ENCODE data around the gene TEX54.
"Not testable (repeated sequence)": the region's sequence is repeated elsewhere in the genome, so short reads cannot be mapped to it uniquely, and the experiment has no call there.

The TEX54 gene

DNA sequence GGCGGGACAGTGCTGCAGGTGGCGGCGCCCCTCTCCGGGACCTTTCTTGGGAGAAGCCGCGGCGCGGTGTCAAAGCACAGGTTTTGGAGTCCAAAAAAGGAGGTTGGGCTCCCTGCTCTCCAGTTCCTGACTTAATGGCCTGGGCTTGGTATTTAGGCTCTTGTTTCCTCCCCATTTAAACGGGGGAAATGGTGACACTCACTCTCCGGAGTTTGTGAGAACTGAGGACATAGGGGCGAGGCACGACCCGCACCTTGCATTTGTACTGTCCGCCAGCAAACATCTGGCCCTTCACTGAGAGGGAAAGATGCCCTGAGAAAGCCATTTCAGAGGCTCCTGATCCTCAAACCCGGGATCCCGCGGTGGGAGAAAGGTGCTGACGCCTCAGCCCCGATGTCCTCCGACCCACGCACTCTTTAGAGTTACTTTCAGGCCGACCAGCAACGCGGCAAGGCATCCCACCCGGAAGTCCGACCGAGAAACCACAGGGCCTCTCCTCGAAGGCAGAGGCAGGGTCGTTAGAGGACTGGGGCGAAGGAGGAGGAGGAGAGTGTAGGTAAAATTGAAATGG, 9.6 kb upstream of the TEX54 start:
- H3K9me3 ChIP-seq: no peaks in the 10 kb centered on the region
- no peak for TF ChIP-seq CTCF (IDR thresholded peaks at IDR 0.05)
- peak overlapping the region; percentile 91 to 95 for H3K27ac ChIP-seq
- peaks cover 0 to 33% (median 15%) of the 10 kb centered on the region in 4 donors for H3K4me1 ChIP-seq
- H3K36me3 ChIP-seq: no peaks in the 10 kb centered on the region
- H3K27me3 ChIP-seq: no peaks in the 10 kb centered on the region
- intact Hi-C loops (cut with DNase I; ENCODE audit: low total_unique reads): no loop called here
- DNase-seq: peak in 1 of 2 donors; percentile 72
- peak overlapping the region; percentile 50 to 84 for H3K4me3 ChIP-seq

DNA sequence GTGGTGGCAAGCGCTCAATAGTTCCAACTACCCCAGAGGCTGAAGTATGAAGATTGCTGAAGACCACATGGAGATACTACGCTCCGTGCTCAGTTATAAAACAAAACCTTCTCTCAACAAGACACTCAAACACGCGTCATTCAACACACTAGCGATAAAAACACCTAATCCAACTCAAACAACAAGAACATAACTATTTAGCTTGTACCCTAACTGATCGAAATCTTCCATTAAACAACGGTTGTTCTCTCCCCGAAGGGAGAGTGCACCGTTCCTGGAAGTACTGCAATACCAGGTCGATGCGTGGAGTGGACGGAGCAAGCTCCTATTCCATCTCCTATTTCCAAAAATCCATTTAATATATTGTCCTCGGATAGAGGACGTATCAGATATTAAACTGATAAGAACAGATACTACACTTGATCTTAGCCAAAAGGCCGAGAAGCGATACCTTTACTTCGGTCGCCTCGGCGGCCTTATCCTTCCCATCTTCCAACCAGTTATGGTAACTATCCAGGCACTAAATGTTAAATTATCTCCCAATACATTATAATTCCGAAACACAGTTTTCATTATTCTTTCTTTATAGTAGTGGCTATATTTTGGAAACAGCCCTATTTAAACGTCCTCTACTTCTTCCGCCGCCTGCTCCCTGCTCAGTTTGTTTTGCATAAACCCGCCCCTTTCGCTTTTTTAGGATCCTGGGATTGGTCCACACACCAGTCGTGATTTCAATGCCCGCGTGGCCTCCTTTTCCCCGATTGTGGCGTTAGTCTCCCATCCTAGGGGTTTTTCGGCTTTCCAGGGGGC, 8.9 kb upstream of the TEX54 start:
- intact Hi-C loops (cut with DNase I; ENCODE audit: low total_unique reads): no loop called here
- Histone ChIP-seq H3K9me3 (no peaks in the 10 kb centered on the region), H3K36me3 (peaks cover 0 to 1% (median 0%) of the 10 kb centered on the region in 3 donors), H3K27ac (peak overlapping the region; percentile 91 to 95), H3K27me3 (no peaks in the 10 kb centered on the region), H3K4me3 (peak overlapping the region; percentile 66 to 84), H3K4me1 (peaks cover 0 to 33% (median 15%) of the 10 kb centered on the region in 4 donors)
- TF ChIP-seq CTCF (IDR thresholded peaks at IDR 0.05): peak in 1 of 2 experiments; percentile 37
- peak; percentile 88 to 92 for DNase-seq

- peaks cover 0 to 33% (median 15%) of the 10 kb centered on the region in 4 donors for H3K4me1 ChIP-seq
- DNase-seq: peak; percentile 86 to 89
- intact Hi-C loops (cut with DNase I; ENCODE audit: low total_unique reads); H3K36me3 ChIP-seq; H3K9me3 ChIP-seq; H3K27me3 ChIP-seq: not testable (repeated sequence)
- peak overlapping the region; percentile 66 to 84 for H3K4me3 ChIP-seq
- H3K27ac ChIP-seq: peak overlapping the region; percentile 91 to 95
These were observed 8.2 kb upstream of the TEX54 start for GRCh38 chr11:62840721-62841360.

- H3K9me3 ChIP-seq: no peaks in the 10 kb centered on the region
- intact Hi-C loops (cut with DNase I; ENCODE audit: low total_unique reads): loop anchor here (5.0 kb wide), 1 partner anchor 47 kb away; the partner anchor contains the start of gene TMEM223
- peaks cover 0 to 24% (median 16%) of the 10 kb centered on the region in 3 donors for H3K36me3 ChIP-seq
- peak; percentile 91 to 93 for DNase-seq
- H3K27ac ChIP-seq: peak within 1 kb of the TSS; percentile 91 to 95
- TF ChIP-seq CTCF (IDR thresholded peaks at IDR 0.05): no peak
- peaks cover 0 to 33% (median 15%) of the 10 kb centered on the region in 4 donors for H3K4me1 ChIP-seq
- no peaks in the 10 kb centered on the region for H3K27me3 ChIP-seq
- peak within 1 kb of the TSS; percentile 66 to 84 for H3K4me3 ChIP-seq
These were observed 6.7 kb upstream of the TEX54 start, which contains the start of gene WDR74 for GRCh38 chr11:62839050-62839945. Gene WDR74, minus strand, starts transcription at chr11:62839590. Its CDS starts 20 bp downstream, at chr11:62839570.

DNA sequence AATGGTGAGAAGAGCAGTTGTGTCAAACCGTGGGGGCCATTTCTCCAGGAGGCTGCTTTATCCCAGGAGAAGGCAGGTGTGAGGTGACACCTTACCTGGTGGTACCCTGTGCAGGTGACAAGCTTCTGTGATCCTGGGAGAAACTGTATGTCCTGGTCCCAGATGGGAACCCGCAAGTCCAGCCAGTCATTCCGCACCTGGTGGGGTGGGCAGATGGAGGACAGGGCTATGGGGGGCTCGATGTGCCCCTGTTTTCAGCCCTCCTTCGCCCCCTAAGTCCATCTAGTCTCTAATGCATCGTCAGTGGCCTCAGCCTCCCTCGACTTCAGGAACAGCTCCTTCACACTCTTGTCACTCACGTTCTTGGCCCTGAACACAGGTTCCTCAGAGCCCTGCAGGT, 2.7 kb upstream of the TEX54 start:
- intact Hi-C loops (cut with DNase I; ENCODE audit: low total_unique reads): loop anchor here (2.0 to 5.0 kb wide), 2 partner anchors 43 kb away; partner anchors contain the start of gene TMEM223
- DNase-seq: no peak
- H3K9me3 ChIP-seq: no peaks in the 10 kb centered on the region
- no peak overlapping the region for H3K27ac ChIP-seq
- no peaks in the 10 kb centered on the region for H3K27me3 ChIP-seq
- H3K4me1 ChIP-seq: peaks cover 7 to 41% (median 31%) of the 10 kb centered on the region in 4 donors
- no peak for TF ChIP-seq CTCF (IDR thresholded peaks at IDR 0.05)
- H3K36me3 ChIP-seq: peaks cover 0 to 34% (median 23%) of the 10 kb centered on the region in 3 donors
- H3K4me3 ChIP-seq: no peak overlapping the region

Data from tibial artery (tissue), 4 donors.